Measurements from ENCODE around the gene TMOD3.

GRCh38 chr15:51864408-51865056, 35.1 kb downstream of the TMOD3 start:
- TF ChIP-seq, protein P1, sequence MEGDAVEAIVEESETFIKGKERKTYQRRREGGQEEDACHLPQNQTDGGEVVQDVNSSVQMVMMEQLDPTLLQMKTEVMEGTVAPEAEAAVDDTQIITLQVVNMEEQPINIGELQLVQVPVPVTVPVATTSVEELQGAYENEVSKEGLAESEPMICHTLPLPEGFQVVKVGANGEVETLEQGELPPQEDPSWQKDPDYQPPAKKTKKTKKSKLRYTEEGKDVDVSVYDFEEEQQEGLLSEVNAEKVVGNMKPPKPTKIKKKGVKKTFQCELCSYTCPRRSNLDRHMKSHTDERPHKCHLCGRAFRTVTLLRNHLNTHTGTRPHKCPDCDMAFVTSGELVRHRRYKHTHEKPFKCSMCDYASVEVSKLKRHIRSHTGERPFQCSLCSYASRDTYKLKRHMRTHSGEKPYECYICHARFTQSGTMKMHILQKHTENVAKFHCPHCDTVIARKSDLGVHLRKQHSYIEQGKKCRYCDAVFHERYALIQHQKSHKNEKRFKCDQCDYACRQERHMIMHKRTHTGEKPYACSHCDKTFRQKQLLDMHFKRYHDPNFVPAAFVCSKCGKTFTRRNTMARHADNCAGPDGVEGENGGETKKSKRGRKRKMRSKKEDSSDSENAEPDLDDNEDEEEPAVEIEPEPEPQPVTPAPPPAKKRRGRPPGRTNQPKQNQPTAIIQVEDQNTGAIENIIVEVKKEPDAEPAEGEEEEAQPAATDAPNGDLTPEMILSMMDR (conservative IDR thresholded peaks at IDR 0.05 in 1 of 2, IDR thresholded peaks at IDR 0.05 in 1 of 2; ENCODE audit: low read depth in 1 of 2, low read length in 2 of 2): no peak
- TF ChIP-seq EZH2 (IDR thresholded peaks at IDR 0.05; ENCODE audit: low read length, missing control alignments): no peak
